Type B pancreatic cell (in vitro differentiated cells): ENCODE measurements around the gene KIF1C. TPM values are rescaled to one million over a fixed set of nuclear protein-coding genes. Genes with fewer than 3 reads are reported as not detected.

ENCODE experiments used
- DNase-seq: peaks from one replicate; pipeline ENCODE4 v3.0.0; 2021; ENCODE audit warnings: mixed read lengths; ENCODE audit not compliant: unreplicated experiment; ENCODE audit errors: extremely low spot score
- H3K27ac Mint-ChIP-seq: 2 replicates; pipeline ENCODE4 v1.8.0; 2021; ENCODE audit warnings: mild to moderate bottlenecking, mixed read lengths
- H3K27me3 Mint-ChIP-seq: 2 replicates; pipeline ENCODE4 v1.8.0; 2021; ENCODE audit warnings: mixed read lengths
- H3K36me3 Mint-ChIP-seq: 2 replicates; pipeline ENCODE4 v1.8.0; 2021; ENCODE audit warnings: mixed read lengths
- H3K4me1 Mint-ChIP-seq: one replicate; pipeline ENCODE4 v1.8.0; 2021; ENCODE audit warnings: mixed read lengths; ENCODE audit not compliant: unreplicated experiment
- H3K4me3 Mint-ChIP-seq: 2 replicates; pipeline ENCODE4 v1.8.0; 2021; ENCODE audit warnings: mild to moderate bottlenecking, mixed read lengths
- H3K9me3 Mint-ChIP-seq: 2 replicates; pipeline ENCODE4 v1.8.0; 2021; ENCODE audit warnings: mixed read lengths
- CTCF ChIP-seq: fragments of 200-600 bp; sonication (generic); conservative IDR thresholded peaks from 2 replicates; pipeline ENCODE4 v1.5.0; 2021; ENCODE audit warnings: antibody characterized with exemption, mild to moderate bottlenecking
- total RNA-seq: library from RNA; stranded (reverse); gene quantifications from 2 replicates; pipeline ENCODE4 v1.2.1, GENCODE V29; 2021; ENCODE audit warnings: low replicate concordance

KIF1C gene
- total RNA-seq, 1 donor from 2014 or later = 102 TPM

DNA sequence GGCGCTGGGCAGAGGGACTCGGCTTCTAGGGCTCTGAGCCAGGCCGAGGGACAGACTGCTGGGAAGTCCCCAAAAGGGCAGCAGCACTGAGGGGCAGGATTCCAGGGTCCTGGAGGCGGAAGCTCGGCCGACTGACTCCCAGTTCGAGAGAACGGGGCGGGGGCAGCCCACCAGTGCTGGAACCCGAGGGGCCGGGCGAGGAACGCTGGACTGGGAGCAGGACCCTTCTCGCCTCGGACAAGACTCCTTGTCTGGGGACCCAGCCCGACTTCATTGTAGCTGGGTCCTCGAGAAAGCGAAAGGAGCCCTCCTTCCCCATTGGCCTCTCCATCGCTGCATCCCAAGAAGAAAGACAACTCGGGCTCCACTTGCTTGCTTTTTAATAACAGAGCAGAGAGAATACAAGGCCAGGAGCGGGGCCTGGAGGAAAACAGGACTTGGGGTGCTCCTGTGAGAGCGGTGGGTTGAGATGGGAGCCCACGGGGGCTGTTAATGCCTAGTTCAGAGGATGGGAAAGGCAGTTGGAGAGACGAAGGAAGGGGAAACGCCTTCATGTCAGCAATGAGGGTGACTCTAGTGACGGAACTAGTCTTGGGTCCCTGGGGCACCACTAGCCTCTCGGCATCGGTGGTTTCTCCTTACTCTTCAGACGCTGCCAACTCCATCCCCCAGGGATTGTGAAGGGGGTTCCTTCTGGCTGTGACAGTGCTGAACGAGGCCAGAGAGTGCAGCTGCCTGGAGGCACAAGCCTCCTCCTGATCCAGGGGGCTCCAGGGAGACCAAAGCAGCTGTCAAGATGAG lies 9.8 kb upstream of the KIF1C start:
- DNase-seq = no peak
- H3K27ac Mint-ChIP-seq = peak overlapping the region; percentile 70
- peaks cover 23% of the 10 kb centered on the region for H3K4me1 Mint-ChIP-seq
- H3K9me3 Mint-ChIP-seq = no peaks in the 10 kb centered on the region
- no peaks in the 10 kb centered on the region for H3K27me3 Mint-ChIP-seq
- no peak for TF ChIP-seq CTCF
- H3K36me3 Mint-ChIP-seq = peaks cover 5% of the 10 kb centered on the region
- peak overlapping the region; percentile 88 for H3K4me3 Mint-ChIP-seq

GRCh38 chr17:4994081-4994595 lies 3.6 kb upstream of the KIF1C start:
- no peak for TF ChIP-seq CTCF
- Mint-ChIP-seq H3K4me1 (peaks cover 5% of the 10 kb centered on the region), H3K27ac (no peak overlapping the region)

DNA sequence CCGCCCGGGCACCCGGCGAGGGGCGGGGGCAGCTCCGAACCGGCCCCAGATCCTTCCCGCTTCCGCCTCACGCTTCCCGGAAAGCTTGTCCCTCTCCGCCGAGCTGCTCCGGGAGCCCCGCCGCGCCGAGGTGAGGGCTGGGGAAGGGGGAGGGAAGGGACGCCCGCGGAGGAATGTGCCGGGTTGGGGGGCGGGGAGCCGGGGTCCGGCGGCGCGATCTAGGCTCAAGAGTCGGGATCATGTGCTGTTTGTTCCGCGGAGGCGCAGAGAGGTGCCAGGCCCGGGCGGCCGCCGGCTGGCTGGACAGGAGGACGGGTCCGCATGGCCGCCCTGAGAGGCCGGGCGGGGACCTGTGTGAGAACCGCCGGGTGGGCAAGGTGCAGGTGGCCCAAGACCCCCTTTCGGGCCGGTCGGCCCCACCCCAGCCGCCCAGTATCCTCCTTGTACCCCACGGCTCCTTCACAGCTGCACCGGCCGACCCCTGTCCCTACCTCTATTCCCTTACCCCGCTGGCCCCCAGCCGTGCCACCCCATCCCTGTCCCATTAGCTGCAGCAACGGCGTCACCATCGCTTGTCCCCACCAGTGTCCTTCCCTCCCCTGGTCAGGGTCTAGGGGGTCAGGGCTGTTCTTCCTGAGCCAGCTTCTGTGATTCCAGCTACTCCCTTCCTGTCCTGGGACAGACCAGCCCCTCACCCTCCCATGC lies 429 bp downstream of the KIF1C start:
- Mint-ChIP-seq H3K9me3 (no peaks in the 10 kb centered on the region), H3K27me3 (peaks cover 3% of the 10 kb centered on the region), H3K4me1 (peaks cover 10% of the 10 kb centered on the region), H3K4me3 (peak overlapping the region; percentile 89), H3K36me3 (peaks cover 7% of the 10 kb centered on the region), H3K27ac (peak overlapping the region; percentile 87)
- no peak for DNase-seq
- TF ChIP-seq CTCF = no peak

More at GRCh38 chr17:4994081-4994595, 3.6 kb upstream of the KIF1C start:
- no peaks in the 10 kb centered on the region for H3K9me3 Mint-ChIP-seq
- no peak overlapping the region for H3K4me3 Mint-ChIP-seq
- peaks cover 3% of the 10 kb centered on the region for H3K27me3 Mint-ChIP-seq
- no peak for DNase-seq
- no peaks in the 10 kb centered on the region for H3K36me3 Mint-ChIP-seq

DNA sequence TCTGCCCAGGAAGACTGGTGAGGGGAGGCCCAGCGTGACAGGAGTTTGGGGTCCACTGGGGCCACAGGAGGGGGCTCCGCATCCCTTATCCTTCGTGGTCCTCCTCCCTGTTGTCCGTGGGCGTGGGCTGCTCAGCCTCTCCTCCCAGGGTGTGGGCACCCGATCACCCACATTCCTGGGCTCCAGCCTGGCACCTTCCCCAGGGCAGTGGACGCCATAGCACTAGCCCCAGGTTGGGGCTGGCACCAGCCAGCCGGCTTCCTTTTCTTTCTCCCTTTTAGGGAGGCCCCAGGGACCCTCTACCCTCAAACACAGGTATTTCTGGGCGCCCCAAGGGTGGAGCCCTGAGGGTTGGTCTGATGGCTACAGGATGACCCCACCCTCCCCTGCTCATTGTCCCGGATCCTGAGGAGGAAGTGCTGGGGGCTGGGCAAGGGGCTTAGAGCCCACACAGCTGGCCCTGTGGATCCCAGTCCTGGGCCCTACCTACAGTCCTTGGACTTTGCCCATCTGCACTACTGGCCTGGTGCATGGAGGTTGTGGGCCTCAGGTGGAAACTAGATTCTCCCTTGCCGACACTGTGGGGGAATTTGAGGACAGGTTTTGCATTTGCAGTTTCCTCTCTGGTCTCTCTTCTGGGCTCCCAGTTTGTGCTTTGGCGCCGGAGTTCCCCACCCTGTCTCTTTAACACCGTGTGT lies 1.1 kb downstream of the KIF1C start:
- no peak for TF ChIP-seq CTCF
- Mint-ChIP-seq H3K27me3 (peaks cover 3% of the 10 kb centered on the region), H3K27ac (peak overlapping the region; percentile 87), H3K9me3 (no peaks in the 10 kb centered on the region), H3K4me3 (peak overlapping the region; percentile 89), H3K36me3 (peaks cover 12% of the 10 kb centered on the region), H3K4me1 (peaks cover 10% of the 10 kb centered on the region)
- no peak for DNase-seq

- Mint-ChIP-seq H3K4me1 (peaks cover 10% of the 10 kb centered on the region), H3K4me3 (peak overlapping the region; percentile 89), H3K27me3 (peaks cover 3% of the 10 kb centered on the region), H3K27ac (peak overlapping the region; percentile 87), H3K36me3 (peaks cover 17% of the 10 kb centered on the region), H3K9me3 (no peaks in the 10 kb centered on the region)
- no peak for DNase-seq
- no peak for TF ChIP-seq CTCF
Observed at GRCh38 chr17:4999430-5000093, 1.8 kb downstream of the KIF1C start.
